SK-N-SH (cell line): ENCODE results near the gene SERPINA6. TPM values are rescaled to one million over a fixed set of nuclear protein-coding genes. Genes with fewer than 3 reads are reported as not detected.
"Not testable (repeated sequence)": the region's sequence is repeated elsewhere in the genome, so short reads cannot be mapped to it uniquely, and the experiment has no call there.

ENCODE experiments used
- CTCF ChIA-PET: fragments of 300-600, 350-600 bp; formaldehyde crosslinking; extraction: SDS; loops from one replicate; lab custom pipeline; 2021; lab: Yijun Ruan, JAX
- POLR2A ChIA-PET: fragments of 350-600 bp; sonication (Branson Sonifier 250); formaldehyde crosslinking; extraction: SDS; loops from one replicate; lab custom pipeline; 2020; ENCODE audit warnings: antibody characterized with exemption, inconsistent platforms; lab: Yijun Ruan, JAX
- DNase-seq: peaks from one replicate; pipeline ENCODE4 v3.0.0; 2012
- H2AFZ ChIP-seq: fragments of 200-600 bp; sonication (generic); 2 replicates; pipeline ENCODE4 v1.8.1; 2016; ENCODE audit warnings: antibody characterized with exemption, mild to moderate bottlenecking, low read depth
- H3F3A ChIP-seq: fragments of 200-600 bp; sonication (generic); replicated peaks from 2 replicates; pipeline ENCODE3; 2016; ENCODE audit warnings: antibody characterized with exemption, mild to moderate bottlenecking; ENCODE audit not compliant: insufficient read depth
- H3K27ac ChIP-seq, 2 experiments: fragments of 200-500 bp in 1 of 2; fragments of 200-600 bp in 1 of 2; sonication (Bioruptor generic) in 1 of 2; sonication (generic), shearing (Covaris generic) in 1 of 2; 2 replicates each; pipeline versions ENCODE4 v1.5.1 to v1.6.1; 2014 to 2016; ENCODE audit warnings: low read depth in 2 of 2, inconsistent platforms in 1 of 2, low read length in 1 of 2, mild to moderate bottlenecking in 1 of 2, mixed read lengths in 1 of 2
- H3K27me3 ChIP-seq: fragments of 200-600 bp; sonication (generic), shearing (Covaris generic); 2 replicates; pipeline ENCODE4 v1.6.1; 2016; ENCODE audit warnings: mixed run types; ENCODE audit not compliant: insufficient read depth
- H3K36me3 ChIP-seq, 2 experiments: fragments of 200-500 bp in 1 of 2; fragments of 200-600 bp in 1 of 2; sonication (Bioruptor generic) in 1 of 2; sonication (generic) in 1 of 2; replicated peaks in 1 of 2; 2 replicates each; pipeline versions ENCODE3 to v1.5.1; 2014 to 2016; ENCODE audit warnings: low read length in 1 of 2, mild to moderate bottlenecking in 1 of 2; ENCODE audit not compliant: insufficient read depth in 2 of 2, control insufficient read depth in 1 of 2
- H3K4me1 ChIP-seq, 2 experiments: fragments of 200-500 bp in 1 of 2; fragments of 200-600 bp in 1 of 2; sonication (Bioruptor generic) in 1 of 2; sonication (generic), shearing (Covaris generic) in 1 of 2; 2 replicates each; pipeline versions ENCODE4 v1.5.1 to v1.6.1; 2014 to 2016; ENCODE audit warnings: low read depth in 1 of 2, low read length in 1 of 2, mixed run types in 1 of 2; ENCODE audit not compliant: insufficient read depth in 2 of 2, control insufficient read depth in 1 of 2
- H3K4me2 ChIP-seq: fragments of 200-600 bp; sonication (generic), shearing (Covaris generic); 2 replicates; pipeline ENCODE4 v1.6.1; 2017; ENCODE audit warnings: mixed run types
- H3K4me3 ChIP-seq, 2 experiments: fragments of 200-500 bp in 1 of 2; fragments of 200-600 bp in 1 of 2; sonication (Bioruptor generic) in 1 of 2; sonication (generic), shearing (Covaris generic) in 1 of 2; 2 replicates each; pipeline versions ENCODE4 v1.5.1 to v1.8.1; 2014 to 2016; ENCODE audit warnings: low read depth in 2 of 2, inconsistent platforms in 1 of 2, low read length in 1 of 2, mild to moderate bottlenecking in 1 of 2, mixed read lengths in 1 of 2, moderate library complexity in 1 of 2
- H3K79me2 ChIP-seq: fragments of 200-600 bp; sonication (generic); 2 replicates; pipeline ENCODE4 v1.8.1; 2017; ENCODE audit warnings: mild to moderate bottlenecking; ENCODE audit not compliant: insufficient read depth
- H3K9ac ChIP-seq: fragments of 200-600 bp; sonication (generic); 2 replicates; pipeline ENCODE4 v1.6.1; 2017; ENCODE audit warnings: mixed run types
- H3K9me2 ChIP-seq: fragments of 200-600 bp; sonication (generic); 2 replicates; pipeline ENCODE4 v1.6.1; 2017; ENCODE audit warnings: mixed run types
- H3K9me3 ChIP-seq: fragments of 200-600 bp; sonication (generic); 2 replicates; pipeline ENCODE4 v1.6.1; 2017; ENCODE audit warnings: mixed run types, mild to moderate bottlenecking, moderate library complexity
- H4K20me1 ChIP-seq: fragments of 200-600 bp; sonication (generic); 2 replicates; pipeline ENCODE4 v1.6.1; 2017; ENCODE audit warnings: mild to moderate bottlenecking, mixed run types; ENCODE audit not compliant: insufficient read depth
- ELF1 ChIP-seq: IDR thresholded peaks from 2 replicates; pipeline ENCODE4 v1.4.0; 2012
- GATA2 ChIP-seq: sonication (generic); formaldehyde crosslinking; IDR thresholded peaks from 2 replicates; pipeline ENCODE4 v1.5.0; 2020; ENCODE audit warnings: mild to moderate bottlenecking, missing genetic modification reagents
- PBX3 ChIP-seq: IDR thresholded peaks from 2 replicates; pipeline ENCODE4; 2012
- POLR2AphosphoS5 ChIP-seq: IDR thresholded peaks from 2 replicates; pipeline ENCODE4 v1.6.1; 2012; ENCODE audit warnings: low read depth, low read length
- RXRA ChIP-seq: IDR thresholded peaks from 2 replicates; pipeline ENCODE4 v1.4.0; 2012; ENCODE audit warnings: low read depth, mild to moderate bottlenecking, borderline replicate concordance
- ZBTB33 ChIP-seq: IDR thresholded peaks from 2 replicates; pipeline ENCODE4 v1.4.0; 2012; ENCODE audit warnings: low read depth, borderline replicate concordance
- WGBS: methylation state at CpG from one replicate; pipeline ENCODE4 v1.1.6; 2017; ENCODE audit warnings: low lambda C conversion rate; 5-methylcytosine and 5-hydroxymethylcytosine counted together
- polyA plus RNA-seq, 3 experiments: library from polyadenylated mRNA; depleted of rRNA; stranded (reverse); fragments of >200 nt; gene quantifications; 2 replicates each; pipeline ENCODE4 v1.2.3, GENCODE V29; 2012

Gene SERPINA6
- polyA plus RNA-seq, 1 of the 3 experiments (the other 2 are of a cell fraction), result 0.46 TPM

GRCh38 chr14:94304243-94304642, 18.9 kb downstream of the SERPINA6 start:
- POLR2A ChIA-PET, result no interaction called here

GRCh38 chr14:94303111-94303510, 20.0 kb downstream of the SERPINA6 start:
- H4K20me1 ChIP-seq, result no peaks in the 10 kb centered on the region
- H3K27me3 ChIP-seq, result no peaks in the 10 kb centered on the region
- no peak for DNase-seq
- no peaks in the 10 kb centered on the region for H3K4me1 ChIP-seq
- H3K9me2 ChIP-seq, result no peaks in the 10 kb centered on the region
- H3K4me2 ChIP-seq, result no peak overlapping the region
- whole genome bisulfite sequencing, result 69% methylated on average over 5 of the region's 7 CpGs
- no peak overlapping the region for H3K4me3 ChIP-seq
- H3K36me3 ChIP-seq, result no peaks in the 10 kb centered on the region
- CTCF ChIA-PET, result no interaction called here
- POLR2A ChIA-PET, result no interaction called here
- TF ChIP-seq PBX3 (no peak), RXRA (no peak), ZBTB33 (no peak)
- no peak overlapping the region for H3K27ac ChIP-seq
- H2AFZ ChIP-seq, result no peak overlapping the region
- no peaks in the 10 kb centered on the region; the same call in 1 of the 2 replicates for H3K9me3 ChIP-seq
- no peak overlapping the region for H3K9ac ChIP-seq
- H3F3A ChIP-seq, result no peaks in the 10 kb centered on the region
- no peaks in the 10 kb centered on the region for H3K79me2 ChIP-seq

More at GRCh38 chr14:94304243-94304642, 18.9 kb downstream of the SERPINA6 start:
- H3K27ac ChIP-seq, result no peak overlapping the region
- no peak overlapping the region for H3K4me2 ChIP-seq
- H3K79me2 ChIP-seq, result no peaks in the 10 kb centered on the region
- no peaks in the 10 kb centered on the region; the same call in 1 of the 2 replicates for H3K9me3 ChIP-seq
- H3K36me3 ChIP-seq, result no peaks in the 10 kb centered on the region
- H4K20me1 ChIP-seq, result no peaks in the 10 kb centered on the region
- DNase-seq, result no peak
- H3F3A ChIP-seq, result no peaks in the 10 kb centered on the region
- TF ChIP-seq ELF1 (no peak), ZBTB33 (no peak)
- TF ChIP-seq, all 33 proteins: peak for 0
- H3K9me2 ChIP-seq, result no peaks in the 10 kb centered on the region
- H2AFZ ChIP-seq, result no peak overlapping the region
- no peaks in the 10 kb centered on the region for H3K27me3 ChIP-seq
- CTCF ChIA-PET, result interaction anchor here (0.6 kb wide), 1 partner anchor 122 kb away, joined by 3 read pairs; no protein-coding TSS in a partner anchor
- no peaks in the 10 kb centered on the region for H3K4me1 ChIP-seq
- H3K4me3 ChIP-seq, result no peak overlapping the region
- H3K9ac ChIP-seq, result no peak overlapping the region
- WGBS, result 59% methylated on average over 6 of the region's 6 CpGs

- TF ChIP-seq POLR2AphosphoS5, result no peak
- TF ChIP-seq GATA2 (CRISPR knock-in tag), result no peak
- Histone ChIP-seq H3K9me3 (no peaks in the 10 kb centered on the region), H4K20me1 (no peaks in the 10 kb centered on the region), H3K9me2 (no peaks in the 10 kb centered on the region), H3K4me3 (no peak overlapping the region), H3K79me2 (no peaks in the 10 kb centered on the region), H3K9ac (no peak overlapping the region), H2AFZ (no peak overlapping the region), H3K4me1 (no peaks in the 10 kb centered on the region), H3K36me3 (no peaks in the 10 kb centered on the region), H3K27ac (no peak overlapping the region), H3F3A (no peaks in the 10 kb centered on the region), H3K27me3 (no peaks in the 10 kb centered on the region), H3K4me2 (no peak overlapping the region)
- DNase-seq, result no peak
- POLR2A ChIA-PET, result no interaction called here
- WGBS, result 53% methylated on average over 5 of the region's 15 CpGs
- CTCF ChIA-PET, result no interaction called here
Observed at GRCh38 chr14:94298130-94298529, 25.0 kb downstream of the SERPINA6 start.

- H3K27me3 ChIP-seq, H3K9me2 ChIP-seq, H3K27ac ChIP-seq, H3F3A ChIP-seq, POLR2A ChIA-PET, H3K4me2 ChIP-seq, DNase-seq, CTCF ChIA-PET, H2AFZ ChIP-seq, H3K9me3 ChIP-seq, H3K4me1 ChIP-seq, H3K9ac ChIP-seq, H3K36me3 ChIP-seq, H4K20me1 ChIP-seq, H3K4me3 ChIP-seq, H3K79me2 ChIP-seq: not testable (repeated sequence)
- 20% methylated on average over 4 of the region's 4 CpGs for WGBS
Observed at GRCh38 chr14:94296181-94296545, 27.0 kb downstream of the SERPINA6 start.
